ENCODE measurements around the gene HDAC4. TPM values are rescaled to one million over a fixed set of nuclear protein-coding genes. Genes with fewer than 3 reads are reported as not detected.

Gene HDAC4
- total RNA-seq, 1 donor from 2014 or later, result 30.7 TPM

DNA sequence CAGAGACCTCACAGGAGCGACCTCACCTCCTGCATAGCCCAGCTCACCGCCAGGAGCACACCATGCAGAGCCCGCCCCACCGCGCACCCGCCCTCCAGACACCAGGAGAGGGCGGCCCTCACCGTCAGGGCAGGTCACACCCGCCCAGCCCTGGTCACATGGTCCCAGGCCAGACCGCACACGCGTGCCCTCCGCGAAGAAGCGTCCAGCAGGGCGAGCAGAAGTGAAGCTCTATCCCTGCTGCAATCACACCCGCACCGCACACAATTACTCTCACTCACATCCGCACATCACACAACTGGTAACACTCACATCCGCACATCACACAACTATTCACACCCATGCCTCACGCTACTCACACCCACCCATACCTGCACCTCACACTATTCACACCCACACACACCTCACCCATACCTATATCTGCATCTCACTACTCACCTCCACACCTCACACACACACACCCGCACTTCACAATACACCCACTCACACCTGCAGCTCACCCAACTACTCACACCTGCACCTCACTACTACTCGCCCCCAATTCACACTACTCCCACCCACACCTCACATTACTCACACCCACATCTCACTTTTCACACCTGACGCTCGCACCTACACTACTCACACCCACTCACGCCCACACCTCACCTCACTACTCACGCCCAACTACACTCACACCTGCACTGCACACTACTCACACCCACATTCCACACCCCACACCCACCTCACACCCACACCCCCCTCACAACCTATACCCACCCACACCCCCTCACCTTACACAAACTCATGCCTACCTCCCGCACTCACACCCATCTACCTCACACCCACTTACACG is 242.0 kb downstream of the HDAC4 start:
- DNase-seq (ENCODE audit: missing footprints) (no peak), ATAC-seq (no peak)
- intact Hi-C loops (cut with DNase I), result no loop called here

DNA sequence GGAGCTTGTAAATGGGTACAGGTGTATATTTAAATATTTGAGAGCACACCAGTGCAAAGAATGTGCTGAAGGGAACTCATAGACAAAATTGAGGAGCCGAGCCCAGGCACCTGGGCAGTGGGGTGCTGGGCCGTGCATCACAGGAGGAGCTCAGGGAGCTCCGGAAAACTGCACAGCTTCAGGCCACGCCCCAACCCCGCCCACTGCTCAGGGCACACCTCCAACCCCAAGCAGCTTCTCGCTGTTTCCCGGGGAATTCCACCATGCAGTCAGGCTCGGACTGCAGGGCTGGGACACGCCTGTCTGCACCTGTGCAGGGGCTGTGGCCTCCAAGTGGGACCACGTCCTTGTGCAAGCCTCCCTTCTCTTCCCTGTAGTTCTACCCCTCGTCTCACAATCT is 243.0 kb downstream of the HDAC4 start:
- DNase-seq (ENCODE audit: missing footprints), result no peak
- intact Hi-C loops (cut with DNase I), result no loop called here
- no peak for ATAC-seq

DNA sequence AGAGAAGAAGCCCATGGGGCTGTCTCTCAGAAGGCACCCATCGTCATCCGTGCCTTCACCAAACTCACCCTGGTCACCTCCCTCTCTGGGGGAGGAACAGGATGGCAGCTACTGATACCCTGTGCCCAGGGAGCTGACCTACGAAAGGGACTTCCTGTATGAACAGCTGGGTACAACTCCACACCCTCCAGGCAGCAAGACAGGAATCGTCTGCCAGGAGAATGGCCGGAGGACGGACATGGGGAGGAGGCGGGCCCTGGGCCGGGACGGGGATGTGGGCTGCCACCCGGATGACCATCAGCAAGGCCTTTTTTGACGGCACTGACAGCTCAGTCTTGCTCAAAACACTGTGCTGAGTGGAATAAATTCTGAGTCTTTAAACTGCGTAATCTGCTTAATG is 243.6 kb downstream of the HDAC4 start:
- DNase-seq (ENCODE audit: missing footprints) (no peak), ATAC-seq (no peak)
- intact Hi-C loops (cut with DNase I), result no loop called here

DNA sequence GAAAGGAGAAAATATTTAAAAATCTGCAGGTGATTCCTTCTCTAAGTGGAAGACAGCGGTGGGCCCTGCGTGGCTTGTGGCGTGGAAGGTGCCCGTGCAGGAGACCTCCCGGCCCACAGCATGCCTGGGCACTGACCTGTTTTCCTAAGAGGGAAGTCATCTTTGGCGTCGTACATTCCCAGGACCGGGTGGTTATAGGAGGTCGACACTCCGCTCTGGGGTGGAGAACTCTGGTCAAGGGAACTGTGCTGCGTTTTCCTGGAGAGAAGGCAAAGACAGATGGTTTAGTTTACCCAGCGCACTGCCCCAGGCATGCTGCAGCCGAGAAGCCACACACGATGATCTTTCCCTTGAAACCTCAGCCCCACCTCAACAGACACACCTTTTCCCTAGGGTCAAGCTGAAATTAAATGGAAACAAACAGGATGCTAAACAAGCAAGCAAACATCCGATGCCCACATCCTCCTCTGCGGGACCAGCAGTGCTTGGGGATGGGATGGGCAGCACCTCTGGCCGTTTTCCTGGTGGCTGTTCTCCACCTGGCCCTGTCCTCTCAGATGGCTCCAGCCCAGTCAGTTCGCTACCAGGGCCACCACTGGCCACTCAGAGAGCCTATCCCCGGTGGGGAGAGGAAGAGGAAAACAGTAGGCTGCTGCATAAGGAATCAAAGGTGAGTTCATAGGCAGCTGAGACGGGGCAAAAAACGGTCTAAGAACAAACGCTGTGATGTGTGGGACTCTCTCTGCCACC is 244.1 kb downstream of the HDAC4 start:
- intact Hi-C loops (cut with DNase I), result no loop called here
- no peak for DNase-seq (ENCODE audit: missing footprints)
- no peak for ATAC-seq

DNA sequence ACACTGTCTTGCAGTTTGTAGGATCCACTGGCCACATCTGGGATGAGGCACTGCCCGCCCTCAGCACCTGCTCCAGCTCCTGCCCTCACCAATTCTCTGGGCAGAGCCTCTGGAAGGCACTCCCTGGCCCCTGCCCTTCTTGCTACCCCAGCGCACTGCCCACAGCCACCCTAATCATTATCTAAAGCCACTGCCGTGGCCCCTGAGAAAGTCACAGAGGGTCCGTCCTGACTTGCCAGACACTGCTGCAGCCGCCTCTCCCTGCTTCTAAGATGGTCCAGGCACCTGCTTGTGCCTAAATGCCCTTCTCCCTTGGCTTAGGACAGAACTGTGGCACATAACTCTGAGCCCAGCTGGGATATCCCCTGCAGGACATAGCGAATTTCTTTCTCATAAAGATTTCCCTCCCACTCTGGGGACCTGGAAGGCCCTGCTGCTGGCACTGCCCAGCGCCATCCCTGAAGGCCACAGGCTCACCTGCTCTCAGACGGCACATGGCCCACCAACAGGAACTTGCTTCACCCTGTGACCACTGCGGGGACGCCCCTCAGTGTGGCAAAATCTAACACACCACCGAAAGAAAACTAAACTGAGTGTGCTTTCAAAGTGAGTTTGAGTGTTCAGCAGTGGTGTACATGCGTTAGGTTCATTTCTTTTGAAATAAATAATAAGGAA is 244.9 kb downstream of the HDAC4 start:
- intact Hi-C loops (cut with DNase I), result no loop called here
- ATAC-seq, result no peak
- no peak for DNase-seq (ENCODE audit: missing footprints)

DNA sequence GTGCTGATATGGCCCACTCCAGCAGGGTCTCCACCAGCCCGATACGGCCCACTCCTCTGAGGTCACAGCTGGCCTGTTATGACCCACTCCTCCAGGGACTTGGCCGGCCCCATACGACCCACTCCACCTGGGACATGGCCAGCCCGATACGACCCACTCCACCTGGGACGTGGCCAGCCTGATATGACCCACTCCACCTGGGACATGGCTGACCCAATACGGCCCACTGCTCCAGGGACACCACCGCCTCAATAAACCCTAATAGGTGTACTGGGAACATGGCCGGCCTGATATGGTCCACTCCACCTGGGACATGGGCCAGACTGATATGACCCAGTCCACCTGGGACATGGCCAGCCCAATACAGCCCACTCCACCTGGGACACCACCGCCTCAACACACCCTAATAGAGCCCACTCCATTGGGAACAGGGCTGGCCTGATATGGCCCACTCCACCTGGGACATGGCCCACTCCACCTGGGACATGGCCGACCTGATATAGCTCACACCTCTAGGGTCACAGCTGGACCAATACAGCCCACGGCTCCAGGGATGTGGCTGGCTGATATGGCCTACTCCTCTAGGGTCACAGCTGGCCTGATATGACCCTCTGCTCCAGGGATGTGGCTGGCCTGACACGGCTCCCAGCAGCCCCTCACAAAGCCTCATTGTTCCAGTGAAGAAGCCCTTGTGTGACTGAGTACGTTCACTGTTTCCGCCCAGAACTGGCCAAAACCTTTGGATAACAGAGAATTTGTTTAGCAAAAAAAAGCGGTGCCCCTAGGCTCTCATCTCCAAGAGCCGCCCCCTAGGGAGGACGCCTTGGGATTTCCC is 245.6 kb downstream of the HDAC4 start:
- intact Hi-C loops (cut with DNase I), result loop anchor here (5.0 kb wide), 1 partner anchor 242 kb away; no protein-coding TSS in a partner anchor
- DNase-seq (ENCODE audit: missing footprints), result no peak
- no peak for ATAC-seq

DNA sequence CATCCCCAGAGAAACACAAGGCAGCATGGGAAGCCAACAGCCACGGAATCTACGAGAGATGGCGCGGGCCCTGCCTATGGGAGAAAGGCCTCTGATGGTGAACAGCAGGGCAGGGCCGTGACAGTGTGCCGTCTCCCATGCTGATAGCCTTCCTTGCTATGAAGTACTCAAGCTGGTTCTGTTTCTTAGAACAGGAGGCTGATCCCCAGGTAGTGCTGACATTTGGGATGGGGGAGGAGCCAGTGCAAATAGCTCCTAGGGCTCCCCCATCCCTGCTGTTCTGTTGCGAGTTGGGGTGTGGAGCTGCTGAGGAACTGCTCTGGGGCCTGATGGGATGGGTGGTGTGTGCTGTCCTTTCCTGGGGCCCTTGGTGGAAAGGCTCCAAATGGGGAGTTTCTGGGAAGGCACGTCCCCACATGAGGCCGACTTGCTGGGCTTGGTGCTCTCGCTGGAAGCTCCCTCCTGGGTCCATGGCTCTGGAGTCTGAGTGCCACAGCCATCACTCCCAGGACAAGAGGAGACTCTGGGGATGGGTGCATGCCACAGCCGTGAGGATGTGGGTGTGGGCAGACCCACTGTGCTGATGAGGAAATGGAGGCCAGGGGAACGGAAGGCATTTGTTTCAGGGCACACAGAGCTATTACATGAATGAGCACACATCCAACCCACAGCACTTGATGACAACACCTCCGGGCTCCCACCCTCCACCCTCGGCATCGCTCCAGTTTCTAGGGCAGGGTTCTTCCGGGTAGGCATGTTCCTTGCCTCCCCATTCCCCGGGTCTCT is 246.8 kb downstream of the HDAC4 start:
- DNase-seq (ENCODE audit: missing footprints) (no peak), ATAC-seq (no peak)
- intact Hi-C loops (cut with DNase I), result loop anchor here (5.0 kb wide), 1 partner anchor 243 kb away; no protein-coding TSS in a partner anchor

DNA sequence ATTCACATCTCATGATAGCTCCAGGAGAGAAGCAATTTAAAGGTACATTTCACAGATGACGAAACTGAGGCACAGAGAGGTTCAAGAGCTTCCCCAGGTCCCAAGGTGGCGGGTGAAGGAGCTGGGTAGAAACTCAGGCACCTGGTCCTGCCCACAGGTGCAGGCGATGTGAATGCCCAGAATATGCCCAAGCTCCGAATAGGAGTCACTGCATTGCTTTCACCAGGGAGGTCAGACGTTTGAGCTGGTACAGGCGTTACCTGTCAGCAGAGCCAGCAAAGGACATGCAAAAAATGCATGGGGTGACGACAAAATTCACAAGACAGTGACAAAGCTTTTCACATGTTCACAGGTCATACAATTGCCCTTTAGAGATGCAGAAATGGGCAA is 247.9 kb downstream of the HDAC4 start:
- DNase-seq (ENCODE audit: missing footprints), result no peak
- intact Hi-C loops (cut with DNase I), result loop anchor here (5.0 kb wide), 1 partner anchor 244 kb away; no protein-coding TSS in a partner anchor
- no peak for ATAC-seq

DNA sequence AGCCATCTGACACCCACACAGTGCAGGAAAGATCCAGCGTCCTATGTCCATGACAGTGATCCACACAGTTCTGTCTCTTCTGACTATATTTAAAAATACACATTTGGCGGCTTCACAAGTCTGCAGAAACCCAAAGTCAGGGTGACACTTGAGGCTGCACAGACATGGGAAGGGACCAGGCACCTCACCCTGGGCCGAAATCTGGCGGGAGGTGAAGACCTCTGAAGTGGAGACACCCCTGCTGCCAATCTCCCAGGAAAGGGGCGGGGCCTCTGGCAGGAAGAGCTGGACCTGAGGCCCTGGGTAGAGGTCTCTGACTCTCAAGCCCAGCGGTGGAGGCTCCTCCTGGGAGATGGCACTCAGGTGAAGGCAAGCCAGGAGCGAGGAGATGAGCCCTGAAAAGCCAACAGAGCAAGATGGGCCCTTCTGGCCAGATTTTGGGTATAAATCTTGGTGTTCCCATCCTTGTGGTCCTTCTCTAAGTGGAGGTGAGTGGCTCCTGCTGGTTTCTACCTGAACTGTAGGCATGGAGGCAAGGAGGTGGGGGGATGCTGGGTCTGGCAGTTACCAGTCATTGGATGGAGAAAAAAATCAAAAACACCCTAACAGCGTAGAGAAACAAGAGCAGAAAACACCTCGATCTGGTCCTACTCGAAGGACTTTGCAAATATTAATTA is 248.4 kb downstream of the HDAC4 start:
- peak; percentile 68 for ATAC-seq
- DNase-seq (ENCODE audit: missing footprints), result no peak
- intact Hi-C loops (cut with DNase I), result loop anchor here (5.0 kb wide), 1 partner anchor 245 kb away; no protein-coding TSS in a partner anchor

DNA sequence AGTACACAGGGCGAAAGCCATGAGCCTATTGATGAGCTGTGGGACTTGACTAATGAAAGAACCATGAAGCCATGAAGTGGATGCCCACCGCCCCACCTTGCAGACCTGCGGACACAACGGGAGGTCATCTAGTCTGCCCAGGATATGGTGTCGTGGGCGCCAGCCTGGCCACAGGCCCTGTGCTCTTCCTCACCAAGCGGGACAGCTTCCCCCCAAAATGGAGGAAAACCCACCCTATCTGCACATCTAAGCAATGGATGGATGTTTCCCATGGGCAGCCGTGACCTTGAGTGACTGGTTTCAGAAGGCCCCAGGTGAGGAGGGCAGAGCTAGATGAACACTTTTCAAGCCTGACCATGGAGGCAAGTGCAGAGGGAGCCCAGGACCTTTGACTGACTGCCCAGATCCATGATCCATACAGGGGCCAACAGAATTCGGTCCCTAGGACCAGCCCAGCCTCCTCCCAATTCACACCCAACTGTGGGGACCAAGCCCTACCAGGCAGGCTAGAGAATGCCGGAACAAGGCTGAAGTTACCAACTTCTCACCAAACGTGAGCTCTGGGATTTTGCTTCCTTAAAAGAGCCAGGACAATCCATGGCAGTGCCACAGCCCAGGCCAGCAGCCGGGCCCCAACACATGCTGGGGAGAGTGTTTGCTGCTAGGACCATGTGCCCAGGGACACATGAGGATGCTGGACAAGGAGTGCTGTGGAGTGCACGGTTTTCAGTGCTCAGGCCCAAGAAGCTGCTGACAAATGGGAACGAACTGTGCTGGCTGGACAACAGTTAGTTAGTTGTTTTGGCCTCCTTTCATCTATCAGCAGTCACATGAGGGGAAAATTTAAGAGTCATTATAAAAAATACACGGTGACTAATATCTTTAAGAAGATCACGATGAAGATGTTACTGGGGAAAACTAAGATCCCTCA is 249.4 kb downstream of the HDAC4 start:
- intact Hi-C loops (cut with DNase I), result loop anchor here (5.0 kb wide), 1 partner anchor 246 kb away; no protein-coding TSS in a partner anchor
- peak; percentile 41 for ATAC-seq
- no peak for DNase-seq (ENCODE audit: missing footprints)

DNA sequence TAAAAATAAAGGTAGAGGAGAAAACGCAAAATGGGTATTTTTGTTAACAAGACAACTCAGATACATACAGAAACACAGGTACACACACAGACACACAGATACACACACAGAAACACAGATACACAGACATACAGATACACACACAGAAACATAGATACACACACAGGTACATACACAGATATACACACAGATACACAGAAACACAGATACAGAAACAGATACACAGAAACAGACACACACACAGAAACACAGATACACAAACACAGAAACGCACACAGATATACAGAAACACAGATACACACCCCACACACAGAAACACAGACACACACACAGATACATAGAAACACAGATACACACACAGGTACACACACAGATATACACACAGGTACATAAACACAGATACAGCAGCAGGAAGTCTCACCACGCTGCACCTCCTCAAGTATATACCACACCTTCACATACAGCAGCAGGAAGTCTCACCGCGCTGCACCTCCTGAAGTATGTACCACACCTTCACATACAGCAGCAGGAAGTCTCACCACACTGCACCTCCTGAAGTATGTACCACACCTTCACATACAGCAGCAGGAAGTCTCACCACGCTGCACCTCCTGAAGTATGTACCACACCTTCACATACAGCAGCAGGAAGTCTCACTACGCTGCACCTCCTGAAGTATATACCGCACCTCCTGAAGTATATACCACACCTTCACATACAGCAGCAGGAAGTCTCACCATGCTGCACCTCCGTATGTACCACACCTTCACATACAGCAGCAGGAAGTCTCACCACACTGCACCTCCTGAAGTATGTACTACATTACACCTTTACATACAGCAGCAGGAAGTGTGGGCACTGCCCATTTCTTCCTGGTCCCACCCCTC is 250.5 kb downstream of the HDAC4 start:
- DNase-seq (ENCODE audit: missing footprints) (no peak), ATAC-seq (no peak)
- intact Hi-C loops (cut with DNase I), result loop anchor here (5.0 kb wide), 1 partner anchor 247 kb away; no protein-coding TSS in a partner anchor

DNA sequence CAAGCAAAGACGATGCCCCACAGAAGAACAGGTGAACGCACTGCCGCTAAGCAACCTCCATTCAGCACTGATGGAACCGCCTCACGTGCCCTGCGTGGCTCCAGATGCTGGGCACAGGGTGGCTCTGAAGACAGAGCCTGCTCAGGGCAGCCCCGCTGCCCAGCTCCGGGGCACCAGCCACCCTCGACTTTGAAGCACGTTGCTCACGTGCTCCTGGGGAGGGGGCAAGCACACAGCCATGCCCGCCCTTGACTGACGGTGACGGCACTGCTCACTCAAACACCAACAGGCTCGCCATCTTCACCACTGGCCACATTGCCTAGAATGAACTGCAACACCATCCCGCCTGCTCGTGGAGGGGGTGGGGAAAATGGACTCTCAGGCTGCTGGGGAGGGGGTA is 251.3 kb downstream of the HDAC4 start:
- DNase-seq (ENCODE audit: missing footprints) (no peak), ATAC-seq (no peak)
- intact Hi-C loops (cut with DNase I), result no loop called here

DNA sequence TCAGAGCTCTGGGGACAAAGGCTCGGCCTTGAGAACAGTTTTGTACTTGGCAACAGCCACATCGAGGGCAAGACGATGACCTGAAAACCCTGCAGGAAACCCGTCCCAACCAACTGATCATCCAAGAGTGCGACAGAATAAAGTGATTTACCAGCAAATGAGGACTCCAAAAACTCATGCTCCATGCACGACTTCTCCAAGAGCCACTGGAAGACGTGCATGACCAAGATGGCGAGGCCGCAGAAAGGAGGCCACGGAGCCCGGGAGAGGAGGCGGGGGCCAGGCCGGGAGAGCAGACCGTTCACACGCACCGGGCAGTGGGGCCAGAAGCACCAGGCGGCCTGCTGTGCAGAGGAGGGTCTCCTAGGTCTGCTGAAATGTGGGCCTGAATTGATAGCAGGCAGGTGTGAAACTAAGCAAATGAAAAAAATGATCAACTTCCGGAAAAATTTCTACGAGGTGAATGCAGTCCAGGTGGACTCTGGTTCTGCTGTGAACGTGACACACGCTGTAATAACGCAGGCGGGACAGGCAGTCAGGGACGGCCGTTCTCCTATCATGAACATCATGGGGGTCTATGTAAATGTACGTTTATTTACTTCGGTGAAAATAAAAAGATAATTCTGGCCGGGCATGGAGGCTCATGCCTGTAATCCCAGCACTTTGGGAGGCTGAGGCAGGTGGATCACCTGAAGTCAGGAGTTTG is 252.2 kb downstream of the HDAC4 start:
- no peak for ATAC-seq
- no peak for DNase-seq (ENCODE audit: missing footprints)
- intact Hi-C loops (cut with DNase I), result no loop called here

DNA sequence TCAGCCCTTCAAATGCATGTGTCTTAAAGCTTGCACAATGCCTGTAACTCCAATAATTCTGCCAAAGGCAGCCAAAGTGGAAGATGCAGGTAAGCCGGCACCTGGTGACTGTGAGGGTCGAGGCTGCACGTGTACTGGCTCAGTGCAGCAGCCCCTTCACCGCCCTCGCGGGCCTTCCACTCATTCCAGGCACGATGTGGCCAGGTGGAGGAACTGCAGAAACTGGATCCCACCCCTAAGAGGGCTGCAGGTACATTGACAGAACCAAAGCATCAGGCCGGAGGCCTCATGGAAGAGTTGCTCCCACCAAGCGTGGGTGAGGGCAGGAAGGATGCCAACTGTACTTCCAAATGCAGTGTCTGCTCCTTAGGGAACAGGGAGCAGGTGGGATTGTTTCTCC is 253.4 kb downstream of the HDAC4 start:
- ATAC-seq, result no peak
- intact Hi-C loops (cut with DNase I), result no loop called here
- no peak for DNase-seq (ENCODE audit: missing footprints)

DNA sequence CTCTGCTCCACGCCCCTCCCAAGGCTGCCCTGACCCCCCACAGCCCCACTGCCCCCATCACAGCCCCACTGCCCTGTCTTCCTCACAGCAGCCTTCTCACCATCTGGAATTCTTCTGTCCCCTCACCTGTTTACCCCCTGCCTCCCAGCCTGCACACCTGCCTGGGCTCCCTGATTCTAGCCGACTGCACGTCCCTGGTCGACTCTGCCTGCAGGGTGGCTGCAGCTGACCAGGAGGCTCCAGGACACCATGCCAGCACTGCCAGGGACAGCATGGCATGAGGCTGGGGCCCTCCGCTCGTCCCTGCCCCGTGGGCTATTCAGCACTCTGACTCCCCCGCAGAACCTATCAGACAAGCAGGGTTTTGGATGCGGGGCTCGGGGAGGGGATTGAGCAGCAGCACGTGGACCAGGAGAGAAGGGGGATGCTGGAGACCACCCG is 254.1 kb downstream of the HDAC4 start:
- no peak for DNase-seq (ENCODE audit: missing footprints)

More for the DNA sequence above, 254.1 kb downstream of the HDAC4 start:
- ATAC-seq, result no peak
- intact Hi-C loops (cut with DNase I), result no loop called here
